Measurements from ENCODE around the gene TAF3. TPM values are rescaled to one million over a fixed set of nuclear protein-coding genes. Genes with fewer than 3 reads are reported as not detected.

Gene TAF3
- total RNA-seq, 1 donor = 3.9 TPM

- DNase-seq (ENCODE audit: low read depth) = no peak
- H3K4me3 ChIP-seq (ENCODE audit: low read depth, low read length) = no peak overlapping the region
- TF ChIP-seq CTCF (IDR thresholded peaks at IDR 0.05; ENCODE audit: insufficient read depth, low read length) = no peak
These were observed 223.1 kb downstream of the TAF3 start for GRCh38 chr10:8041284-8041991.

GRCh38 chr10:8041992-8042720 is 223.9 kb downstream of the TAF3 start:
- no peak for TF ChIP-seq CTCF (IDR thresholded peaks at IDR 0.05; ENCODE audit: insufficient read depth, low read length)
- H3K4me3 ChIP-seq (ENCODE audit: low read depth, low read length) = no peak overlapping the region
- no peak for DNase-seq (ENCODE audit: low read depth)

DNA sequence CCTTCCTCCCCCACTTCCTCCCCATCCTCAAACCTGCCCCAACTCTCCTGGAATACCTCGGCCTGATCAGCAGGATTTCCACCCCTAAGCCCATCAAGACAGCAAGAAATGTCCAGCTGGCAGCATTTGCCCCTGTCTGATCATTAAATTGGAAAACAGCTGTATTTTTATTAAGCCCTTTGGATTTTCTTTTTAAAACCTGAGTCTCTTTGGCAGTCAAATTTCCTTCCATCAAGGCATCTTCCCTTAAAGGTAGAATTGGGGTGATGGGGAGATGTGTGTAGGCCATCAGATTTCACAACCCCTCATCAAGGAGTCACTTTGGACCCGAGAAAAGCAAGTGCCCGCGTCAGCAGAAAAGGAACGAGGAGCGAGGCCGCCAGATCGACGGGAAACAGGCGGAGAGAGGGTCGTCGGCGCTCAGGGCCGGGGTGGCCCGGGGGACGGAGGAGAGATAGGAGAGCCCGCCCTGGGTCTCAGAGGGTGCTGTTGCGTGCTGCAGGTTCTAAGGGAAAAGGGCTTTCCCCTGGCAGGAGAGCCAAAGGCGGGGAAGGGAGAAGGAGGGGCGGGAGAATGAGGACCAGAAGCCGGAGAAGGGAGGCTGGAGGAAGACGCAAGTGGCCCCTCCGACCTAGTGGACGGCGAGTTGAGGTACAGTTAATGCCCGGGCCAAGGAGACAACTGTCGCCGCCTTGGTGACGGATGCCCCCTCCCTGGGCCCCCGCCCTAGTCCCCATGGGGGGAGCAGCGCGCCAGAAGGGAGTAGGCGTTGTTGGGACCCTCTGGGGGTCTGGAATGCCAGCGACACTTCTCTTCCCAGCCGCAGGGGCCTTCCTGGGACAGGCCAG is 224.6 kb downstream of the TAF3 start:
- DNase-seq (ENCODE audit: low read depth) = no peak
- TF ChIP-seq CTCF (IDR thresholded peaks at IDR 0.05; ENCODE audit: insufficient read depth, low read length) = no peak
- no peak overlapping the region for H3K4me3 ChIP-seq (ENCODE audit: low read depth, low read length)

DNA sequence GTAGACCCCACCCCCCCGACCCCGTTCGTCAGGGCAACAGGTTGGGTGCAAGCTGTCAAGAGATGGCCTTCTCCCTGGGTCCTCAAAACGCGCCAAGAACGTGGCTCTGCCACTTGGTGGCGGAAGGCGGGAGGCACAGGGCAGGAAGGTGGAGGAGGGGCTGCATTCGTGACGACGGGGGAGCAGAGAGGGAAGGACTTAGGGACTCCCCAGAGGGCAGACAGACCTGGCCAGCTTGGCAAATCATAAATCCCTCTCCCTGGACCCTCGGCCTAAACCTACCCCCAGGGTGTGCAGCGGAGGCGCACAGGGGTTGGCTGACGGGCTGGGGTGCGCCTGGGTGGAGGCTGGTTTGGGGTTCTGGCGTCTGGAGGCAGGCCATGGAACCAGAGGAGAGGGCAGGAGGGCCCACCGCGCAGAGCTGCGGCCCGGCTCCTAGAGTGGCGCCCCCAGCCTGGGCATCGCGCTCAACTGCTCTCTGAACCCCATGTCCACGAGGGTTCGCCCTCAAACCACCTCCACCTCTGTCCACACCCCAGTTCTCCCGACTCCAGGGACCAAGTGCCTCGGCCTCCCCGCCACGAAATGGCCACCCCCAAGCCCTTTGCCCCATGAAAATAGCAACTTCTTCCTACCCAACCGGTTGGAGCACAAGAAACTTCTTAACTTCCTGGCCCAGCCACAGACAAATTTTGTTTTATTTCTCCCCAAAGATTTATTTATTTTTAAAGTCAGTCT is 225.4 kb downstream of the TAF3 start:
- DNase-seq (ENCODE audit: low read depth) = no peak

GRCh38 chr10:8044331-8044907 is 226.1 kb downstream of the TAF3 start:
- no peak for TF ChIP-seq CTCF (IDR thresholded peaks at IDR 0.05; ENCODE audit: insufficient read depth, low read length)
- DNase-seq (ENCODE audit: low read depth) = no peak
- no peak overlapping the region for H3K4me3 ChIP-seq (ENCODE audit: low read depth, low read length)

More for the DNA sequence above, 225.4 kb downstream of the TAF3 start:
- no peak for TF ChIP-seq CTCF (IDR thresholded peaks at IDR 0.05; ENCODE audit: insufficient read depth, low read length)
- H3K4me3 ChIP-seq (ENCODE audit: low read depth, low read length) = no peak overlapping the region
